Neural crest cell (in vitro differentiated cells): ENCODE data around the gene VAMP1. TPM values are rescaled to one million over a fixed set of nuclear protein-coding genes. Genes with fewer than 3 reads are reported as not detected.
"Not testable (repeated sequence)": the region's sequence is repeated elsewhere in the genome, so short reads cannot be mapped to it uniquely, and the experiment has no call there.

Source experiments
- DNase-seq: peaks from one replicate; pipeline ENCODE4 v3.0.0; 2021; ENCODE audit warnings: low read depth, mixed read lengths, low spot score
- H3K27ac Mint-ChIP-seq: one replicate; pipeline ENCODE4 v1.8.0; 2021; ENCODE audit warnings: mild to moderate bottlenecking, mixed read lengths; ENCODE audit not compliant: unreplicated experiment
- H3K27me3 Mint-ChIP-seq: 2 replicates; pipeline ENCODE4 v1.8.0; 2021; ENCODE audit warnings: low read depth, mild to moderate bottlenecking, mixed read lengths
- H3K36me3 Mint-ChIP-seq: 2 replicates; pipeline ENCODE4 v1.8.0; 2021; ENCODE audit warnings: low read depth, mild to moderate bottlenecking, mixed read lengths
- H3K4me1 Mint-ChIP-seq: 2 replicates; pipeline ENCODE4 v1.8.0; 2021; ENCODE audit warnings: mixed read lengths
- H3K4me3 Mint-ChIP-seq: one replicate; pipeline ENCODE4 v1.8.0; 2021; ENCODE audit warnings: mild to moderate bottlenecking, mixed read lengths
- H3K9me3 Mint-ChIP-seq: 2 replicates; pipeline ENCODE4 v1.8.0; 2021; ENCODE audit warnings: mixed read lengths
- CTCF ChIP-seq: fragments of 200-600 bp; sonication (generic); conservative IDR thresholded peaks from 2 replicates; pipeline ENCODE4 v1.5.0; 2021; ENCODE audit warnings: antibody characterized with exemption, mild to moderate bottlenecking
- total RNA-seq: library from RNA; stranded (reverse); gene quantifications from 2 replicates; pipeline ENCODE4 v1.2.1, GENCODE V29; 2021

The VAMP1 gene
- total RNA-seq, 1 donor from 2014 or later = 9.8 TPM

- no peak for TF ChIP-seq CTCF
- H3K4me1 Mint-ChIP-seq = peaks cover 33% of the 10 kb centered on the region
- H3K27ac Mint-ChIP-seq = peak within 1 kb of the TSS; percentile 98
- no peaks in the 10 kb centered on the region for H3K9me3 Mint-ChIP-seq
- H3K36me3 Mint-ChIP-seq = peaks cover 7% of the 10 kb centered on the region
- DNase-seq = peak; percentile 96
- peak within 1 kb of the TSS; percentile 97 for H3K4me3 Mint-ChIP-seq
- no peaks in the 10 kb centered on the region for H3K27me3 Mint-ChIP-seq
Measured at GRCh38 chr12:6492838-6493496, 22.5 kb upstream of the VAMP1 start, which contains the start of gene MRPL51. Gene MRPL51 (minus strand): TSS chr12:6493262. CDS start chr12:6493136, 126 bp downstream.

- not testable (repeated sequence) for H3K27me3 Mint-ChIP-seq, H3K27ac Mint-ChIP-seq, H3K9me3 Mint-ChIP-seq, H3K36me3 Mint-ChIP-seq, DNase-seq
- peak overlapping the region; percentile 68 for H3K4me3 Mint-ChIP-seq
- peaks cover 28% of the 10 kb centered on the region for H3K4me1 Mint-ChIP-seq
Measured at GRCh38 chr12:6490673-6491072, 20.2 kb upstream of the VAMP1 start.

GRCh38 chr12:6489449-6489848 is 19.0 kb upstream of the VAMP1 start:
- TF ChIP-seq CTCF = no peak
- Mint-ChIP-seq H3K27ac (no peak overlapping the region), H3K4me1 (peaks cover 17% of the 10 kb centered on the region), H3K9me3 (no peaks in the 10 kb centered on the region), H3K36me3 (peaks cover 2% of the 10 kb centered on the region), H3K4me3 (no peak overlapping the region), H3K27me3 (no peaks in the 10 kb centered on the region)
- DNase-seq = no peak

- no peak overlapping the region for H3K4me3 Mint-ChIP-seq
- DNase-seq = no peak
- peaks cover 2% of the 10 kb centered on the region for H3K36me3 Mint-ChIP-seq
- TF ChIP-seq CTCF = no peak
- no peaks in the 10 kb centered on the region for H3K9me3 Mint-ChIP-seq
- no peaks in the 10 kb centered on the region for H3K27me3 Mint-ChIP-seq
- H3K4me1 Mint-ChIP-seq = peaks cover 14% of the 10 kb centered on the region
- H3K27ac Mint-ChIP-seq = no peak overlapping the region
Measured at GRCh38 chr12:6488240-6488639, 17.8 kb upstream of the VAMP1 start.

- no peak for DNase-seq
- H3K27ac Mint-ChIP-seq = no peak overlapping the region
- H3K9me3 Mint-ChIP-seq = no peaks in the 10 kb centered on the region
- H3K4me3 Mint-ChIP-seq = no peak overlapping the region
- peaks cover 5% of the 10 kb centered on the region for H3K4me1 Mint-ChIP-seq
- peaks cover 6% of the 10 kb centered on the region for H3K27me3 Mint-ChIP-seq
- no peak for TF ChIP-seq CTCF
- H3K36me3 Mint-ChIP-seq = no peaks in the 10 kb centered on the region
Measured at GRCh38 chr12:6478416-6478815, 7.9 kb upstream of the VAMP1 start.

GRCh38 chr12:6477601-6478377 is 7.3 kb upstream of the VAMP1 start:
- H3K4me1 Mint-ChIP-seq, H3K4me3 Mint-ChIP-seq, H3K36me3 Mint-ChIP-seq, H3K27me3 Mint-ChIP-seq, H3K9me3 Mint-ChIP-seq, DNase-seq, H3K27ac Mint-ChIP-seq: not testable (repeated sequence)
